RWPE1 (cell line): ENCODE measurements around the gene B4GALT1.

ENCODE experiments used
- CTCF ChIA-PET: fragments of 350-600 bp; sonication (Branson Sonifier 250); formaldehyde crosslinking; extraction: SDS; loops from one replicate; lab custom pipeline; 2021; lab: Yijun Ruan, JAX
- POLR2A ChIA-PET: fragments of 400-600 bp; formaldehyde crosslinking; extraction: SDS; loops from one replicate; lab custom pipeline; 2020; ENCODE audit warnings: antibody characterized with exemption; ENCODE audit not compliant: low non-redundant PET; lab: Yijun Ruan, JAX
- DNase-seq: peaks from one replicate; pipeline ENCODE4 v3.0.0; 2012; ENCODE audit warnings: low spot score
- H3K27ac ChIP-seq: fragments of 450-650 bp; 2 replicates; pipeline ENCODE4 v1.5.1; 2017
- CTCF ChIP-seq: fragments of 450-650 bp; conservative IDR thresholded peaks from 2 replicates; pipeline ENCODE4 v1.5.1; 2017; ENCODE audit warnings: low read depth, mild to moderate bottlenecking

Gene B4GALT1

GRCh38 chr9:33111631-33112030, 55.5 kb downstream of the B4GALT1 start:
- POLR2A ChIA-PET = no interaction called here
- H3K27ac ChIP-seq = peak overlapping the region; percentile 37
- no peak for DNase-seq
- TF ChIP-seq CTCF = no peak
- CTCF ChIA-PET = no interaction called here

- no peak for TF ChIP-seq CTCF
- POLR2A ChIA-PET = no interaction called here
- peak overlapping the region; percentile 22 for H3K27ac ChIP-seq
- CTCF ChIA-PET = no interaction called here
- no peak for DNase-seq
These were observed 56.5 kb downstream of the B4GALT1 start for GRCh38 chr9:33110686-33111085.

- H3K27ac ChIP-seq = peak overlapping the region; percentile 58
- no peak for DNase-seq
- POLR2A ChIA-PET = no interaction called here
- no peak for TF ChIP-seq CTCF
- CTCF ChIA-PET = no interaction called here
These were observed 57.1 kb downstream of the B4GALT1 start for GRCh38 chr9:33109850-33110595.

GRCh38 chr9:33109097-33109496, 58.0 kb downstream of the B4GALT1 start:
- TF ChIP-seq CTCF = no peak
- CTCF ChIA-PET = no interaction called here
- no peak for DNase-seq
- POLR2A ChIA-PET = no interaction called here
- peak overlapping the region; percentile 58 for H3K27ac ChIP-seq

- TF ChIP-seq CTCF = no peak
- ChIA-PET CTCF (no interaction called here), POLR2A (no interaction called here)
- H3K27ac ChIP-seq = no peak overlapping the region
- DNase-seq = no peak
These were observed 58.7 kb downstream of the B4GALT1 start for GRCh38 chr9:33108472-33108871.

GRCh38 chr9:33107762-33108161, 59.4 kb downstream of the B4GALT1 start:
- DNase-seq = no peak

More at GRCh38 chr9:33107762-33108161, 59.4 kb downstream of the B4GALT1 start:
- no peak for TF ChIP-seq CTCF
- peak overlapping the region; percentile 93 for H3K27ac ChIP-seq
- ChIA-PET POLR2A (no interaction called here), CTCF (interaction anchor here (1.0 kb wide), 1 partner anchor 12 kb away, joined by 3 read pairs; no protein-coding TSS in a partner anchor)
